ENCODE data around the gene NSD1. TPM values are rescaled to one million over a fixed set of nuclear protein-coding genes. Genes with fewer than 3 reads are reported as not detected.

The NSD1 gene
- total RNA-seq, 3 donors from 2014 or later = 37.7 to 52.2 (median 38.6) TPM

DNA sequence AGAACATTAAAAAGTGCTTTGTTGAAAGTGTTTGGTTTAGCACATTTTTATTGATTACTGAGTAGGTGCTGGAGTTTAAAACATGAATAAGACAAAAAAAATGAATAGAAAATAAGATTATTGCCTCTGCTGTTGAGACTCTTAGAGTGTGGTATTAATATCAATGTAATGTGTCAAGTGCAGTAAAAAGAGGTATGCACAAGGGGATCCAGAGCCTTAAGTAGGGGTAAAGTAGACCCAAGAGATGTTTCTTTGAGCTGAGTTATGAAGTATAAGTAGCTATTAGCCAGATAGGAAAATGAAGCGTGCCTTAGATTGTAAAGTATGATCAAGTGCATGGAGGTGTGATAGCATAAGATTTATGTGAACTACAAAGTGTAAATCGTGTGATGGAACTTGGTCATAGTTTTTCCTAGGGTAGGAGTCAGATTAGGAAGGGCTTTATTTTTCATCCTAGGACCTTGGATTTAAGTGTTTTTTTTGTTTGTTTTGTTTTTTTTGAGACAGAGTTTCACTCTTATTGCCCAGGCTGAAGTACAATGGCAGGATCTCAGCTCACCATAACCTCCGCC lies 45.2 kb downstream of the NSD1 start:
- H3K4me1 ChIP-seq = no peaks in the 10 kb centered on the region
- TF ChIP-seq POLR2AphosphoS5 (IDR thresholded peaks at IDR 0.05) (no peak), POLR2A (IDR thresholded peaks at IDR 0.05) (no peak)
- TF ChIP-seq, protein P1, sequence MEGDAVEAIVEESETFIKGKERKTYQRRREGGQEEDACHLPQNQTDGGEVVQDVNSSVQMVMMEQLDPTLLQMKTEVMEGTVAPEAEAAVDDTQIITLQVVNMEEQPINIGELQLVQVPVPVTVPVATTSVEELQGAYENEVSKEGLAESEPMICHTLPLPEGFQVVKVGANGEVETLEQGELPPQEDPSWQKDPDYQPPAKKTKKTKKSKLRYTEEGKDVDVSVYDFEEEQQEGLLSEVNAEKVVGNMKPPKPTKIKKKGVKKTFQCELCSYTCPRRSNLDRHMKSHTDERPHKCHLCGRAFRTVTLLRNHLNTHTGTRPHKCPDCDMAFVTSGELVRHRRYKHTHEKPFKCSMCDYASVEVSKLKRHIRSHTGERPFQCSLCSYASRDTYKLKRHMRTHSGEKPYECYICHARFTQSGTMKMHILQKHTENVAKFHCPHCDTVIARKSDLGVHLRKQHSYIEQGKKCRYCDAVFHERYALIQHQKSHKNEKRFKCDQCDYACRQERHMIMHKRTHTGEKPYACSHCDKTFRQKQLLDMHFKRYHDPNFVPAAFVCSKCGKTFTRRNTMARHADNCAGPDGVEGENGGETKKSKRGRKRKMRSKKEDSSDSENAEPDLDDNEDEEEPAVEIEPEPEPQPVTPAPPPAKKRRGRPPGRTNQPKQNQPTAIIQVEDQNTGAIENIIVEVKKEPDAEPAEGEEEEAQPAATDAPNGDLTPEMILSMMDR (IDR thresholded peaks at IDR 0.05) = no peak
- DNase-seq (ENCODE audit: low spot score in 2 of 2) = no peak

DNA sequence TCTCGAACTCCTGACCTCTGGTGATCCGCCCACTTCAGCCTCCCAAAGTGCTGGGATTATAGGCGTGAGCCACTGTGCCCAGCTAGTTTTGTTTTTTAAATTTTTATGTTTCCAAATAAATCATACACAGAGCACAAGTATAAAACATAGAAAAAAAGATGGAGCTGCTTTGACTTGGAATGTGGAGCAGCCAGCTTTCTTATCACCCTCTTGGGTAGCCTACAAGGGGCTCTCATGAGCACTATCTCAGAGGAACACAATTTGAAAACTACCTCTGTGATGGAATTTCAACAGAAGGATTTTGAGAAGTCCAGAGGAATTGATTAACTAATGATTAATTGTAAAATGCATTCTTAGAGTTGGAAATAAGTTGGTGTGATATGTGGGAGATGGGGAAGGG lies 45.9 kb downstream of the NSD1 start:
- DNase-seq (ENCODE audit: low spot score in 2 of 2) = no peak
- no peaks in the 10 kb centered on the region for H3K27me3 ChIP-seq
- intact Hi-C loops (cut with DNase I; ENCODE audit: low total_unique reads) = loop anchor here (5.0 kb wide), 1 partner anchor 257 kb away; no protein-coding TSS in a partner anchor
- H3K36me3 ChIP-seq = no peaks in the 10 kb centered on the region
- no peaks in the 10 kb centered on the region for H3K9me3 ChIP-seq
- TF ChIP-seq POLR2A (IDR thresholded peaks at IDR 0.05) (no peak), POLR2AphosphoS5 (IDR thresholded peaks at IDR 0.05) (no peak)
- TF ChIP-seq, protein P1 (IDR thresholded peaks at IDR 0.05) = no peak
- no peaks in the 10 kb centered on the region for H3K4me1 ChIP-seq
- H3K27ac ChIP-seq = no peak overlapping the region
- H3K4me3 ChIP-seq = no peak overlapping the region

More for the DNA sequence above, 45.2 kb downstream of the NSD1 start:
- intact Hi-C loops (cut with DNase I; ENCODE audit: low total_unique reads) = loop anchor here (5.0 kb wide), 1 partner anchor 257 kb away; no protein-coding TSS in a partner anchor
- H3K27me3 ChIP-seq = no peaks in the 10 kb centered on the region
- no peaks in the 10 kb centered on the region for H3K36me3 ChIP-seq
- no peaks in the 10 kb centered on the region for H3K9me3 ChIP-seq
- no peak overlapping the region for H3K27ac ChIP-seq
- H3K4me3 ChIP-seq = no peak overlapping the region

DNA sequence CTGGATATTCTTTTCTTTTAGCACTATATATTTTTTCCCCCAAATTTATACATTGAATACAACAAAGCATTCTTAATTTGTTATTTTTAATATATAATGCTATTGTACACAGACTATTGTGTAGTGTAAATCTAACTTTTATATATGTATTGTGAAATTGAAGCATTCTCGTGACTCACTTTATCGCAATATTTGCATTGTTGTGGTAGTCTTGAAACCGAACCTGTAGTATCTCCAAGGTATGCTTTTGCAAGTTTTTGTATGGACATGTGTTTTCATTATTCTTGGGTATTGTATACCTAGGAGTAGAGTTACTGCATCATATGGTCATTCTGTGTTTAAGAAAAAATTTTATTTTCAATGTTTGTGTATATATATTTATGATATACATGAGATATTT lies 49.6 kb downstream of the NSD1 start:
- intact Hi-C loops (cut with DNase I; ENCODE audit: low total_unique reads) = no loop called here
- H3K9me3 ChIP-seq = no peaks in the 10 kb centered on the region
- no peak for DNase-seq (ENCODE audit: low spot score in 2 of 2)
- no peaks in the 10 kb centered on the region for H3K36me3 ChIP-seq
- TF ChIP-seq POLR2AphosphoS5 (IDR thresholded peaks at IDR 0.05) = no peak
- TF ChIP-seq POLR2A (IDR thresholded peaks at IDR 0.05) = no peak
- TF ChIP-seq, protein P1 (IDR thresholded peaks at IDR 0.05) = no peak
- no peaks in the 10 kb centered on the region for H3K27me3 ChIP-seq
- no peak overlapping the region for H3K27ac ChIP-seq
- no peak overlapping the region for H3K4me3 ChIP-seq
- H3K4me1 ChIP-seq = no peaks in the 10 kb centered on the region

DNA sequence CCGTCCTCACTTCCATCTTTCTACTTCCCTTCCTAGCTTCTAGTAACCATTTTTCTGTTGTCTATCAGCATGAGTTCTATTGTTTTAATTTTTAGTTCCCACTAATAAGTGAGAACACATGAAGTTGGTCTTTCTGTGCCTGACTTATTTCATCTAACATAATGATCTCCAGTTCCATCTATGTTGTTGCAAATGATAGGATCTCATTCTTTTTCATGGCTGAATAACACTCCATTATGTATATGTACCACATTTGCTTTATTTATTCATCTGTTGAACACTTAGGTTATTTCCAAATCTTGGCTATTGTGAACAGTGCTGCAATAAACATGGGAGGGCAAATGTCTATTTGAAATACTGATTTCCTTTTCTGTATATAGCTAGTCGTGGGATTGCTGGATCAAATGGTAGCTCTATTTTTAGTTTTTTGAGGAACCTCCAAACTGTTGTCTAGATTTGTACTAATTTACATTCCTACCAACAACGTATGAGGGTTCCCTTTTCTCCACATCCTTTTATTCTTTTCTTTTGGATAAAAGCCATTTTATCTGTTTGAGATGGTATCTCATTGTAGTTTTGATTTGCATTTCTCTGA lies 50.3 kb downstream of the NSD1 start:
- intact Hi-C loops (cut with DNase I; ENCODE audit: low total_unique reads) = no loop called here
- Histone ChIP-seq H3K4me3 (no peak overlapping the region), H3K36me3 (no peaks in the 10 kb centered on the region), H3K27me3 (no peaks in the 10 kb centered on the region), H3K27ac (no peak overlapping the region), H3K4me1 (no peaks in the 10 kb centered on the region), H3K9me3 (no peaks in the 10 kb centered on the region)
- TF ChIP-seq POLR2A (IDR thresholded peaks at IDR 0.05) (no peak), POLR2AphosphoS5 (IDR thresholded peaks at IDR 0.05) (no peak)
- TF ChIP-seq, protein P1 (IDR thresholded peaks at IDR 0.05) = no peak
- no peak for DNase-seq (ENCODE audit: low spot score in 2 of 2)

DNA sequence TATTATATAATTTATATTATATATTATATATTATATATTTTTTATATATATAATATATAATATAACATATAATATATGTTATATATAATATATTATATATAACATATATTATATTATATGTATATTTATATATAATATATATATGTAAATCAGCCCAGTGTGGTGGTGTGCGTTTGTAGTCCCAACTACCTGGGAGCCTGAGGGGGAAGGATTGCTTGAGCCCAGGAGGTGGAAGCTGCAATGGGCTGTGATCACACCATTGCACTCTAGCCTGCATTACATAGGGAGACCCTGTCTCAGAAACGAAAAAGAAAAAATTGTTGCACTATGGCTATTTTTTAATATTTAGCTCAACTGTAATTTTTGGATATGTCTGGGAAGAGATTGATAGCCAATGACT lies 52.4 kb downstream of the NSD1 start:
- Histone ChIP-seq H3K27ac (no peak overlapping the region), H3K36me3 (no peaks in the 10 kb centered on the region), H3K27me3 (no peaks in the 10 kb centered on the region), H3K4me3 (no peak overlapping the region), H3K4me1 (no peaks in the 10 kb centered on the region), H3K9me3 (no peaks in the 10 kb centered on the region)
- intact Hi-C loops (cut with DNase I; ENCODE audit: low total_unique reads) = no loop called here
- DNase-seq (ENCODE audit: low spot score in 2 of 2) = no peak
- TF ChIP-seq POLR2AphosphoS5 (IDR thresholded peaks at IDR 0.05) (no peak), POLR2A (IDR thresholded peaks at IDR 0.05) (no peak)
- TF ChIP-seq, protein P1 (IDR thresholded peaks at IDR 0.05) = no peak
